Stimulated activated CD8-positive, alpha-beta memory T cell treated with anti-CD3 and anti-CD28 coated beads, Interleukin-4, amount 100 ng/mL, for 4 hours (primary cell): ENCODE results near the gene WDR81.
"Not testable (repeated sequence)": the region's sequence is repeated elsewhere in the genome, so short reads cannot be mapped to it uniquely, and the experiment has no call there.

Experiments used
- DNase-seq, 2 donors: peaks; one replicate each; pipeline ENCODE4 v3.0.0-alpha.2; 2020; ENCODE audit warnings: low read depth in 2 of 2, low spot score in 1 of 2

Gene WDR81

GRCh38 chr17:1713160-1713877 is 11.2 kb upstream of the WDR81 start:
- no peak for DNase-seq

- DNase-seq = no peak
Measured at GRCh38 chr17:1713878-1714426, 10.6 kb upstream of the WDR81 start.

DNA sequence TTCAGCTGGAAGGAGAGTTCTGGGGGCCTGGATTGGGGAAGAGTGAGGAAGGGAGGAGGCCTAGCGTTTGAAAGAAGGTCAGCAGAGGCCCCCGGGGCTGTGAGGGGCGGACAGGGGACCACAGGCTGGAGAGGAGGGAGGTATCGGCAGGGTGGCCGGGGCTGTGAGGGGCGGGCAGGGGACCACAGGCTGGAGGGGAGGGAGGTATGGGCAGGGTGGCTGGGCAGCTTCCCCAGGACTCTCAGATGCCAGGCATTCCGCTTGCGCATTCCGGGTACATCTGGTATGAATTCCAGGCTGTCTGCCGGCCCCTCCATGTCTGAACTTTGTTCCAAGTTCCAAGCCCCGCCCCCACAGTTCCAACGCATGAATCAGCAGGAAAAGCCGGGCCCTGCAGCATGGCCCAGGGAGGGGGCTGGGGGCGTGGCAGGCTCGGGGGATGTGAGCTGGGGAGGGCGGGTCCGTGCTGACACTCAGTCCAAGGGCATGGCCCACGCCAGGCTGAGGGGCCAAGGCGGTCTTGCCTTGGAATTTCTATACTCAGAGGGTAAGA is 10.0 kb upstream of the WDR81 start:
- peak in 1 of 2 donors; percentile 22 for DNase-seq

GRCh38 chr17:1714980-1715802 is 9.3 kb upstream of the WDR81 start:
- no peak for DNase-seq

GRCh38 chr17:1715803-1716075 is 8.8 kb upstream of the WDR81 start:
- DNase-seq = no peak

GRCh38 chr17:1716076-1716911 is 8.2 kb upstream of the WDR81 start:
- peak; percentile 98 to 100 for DNase-seq

DNA sequence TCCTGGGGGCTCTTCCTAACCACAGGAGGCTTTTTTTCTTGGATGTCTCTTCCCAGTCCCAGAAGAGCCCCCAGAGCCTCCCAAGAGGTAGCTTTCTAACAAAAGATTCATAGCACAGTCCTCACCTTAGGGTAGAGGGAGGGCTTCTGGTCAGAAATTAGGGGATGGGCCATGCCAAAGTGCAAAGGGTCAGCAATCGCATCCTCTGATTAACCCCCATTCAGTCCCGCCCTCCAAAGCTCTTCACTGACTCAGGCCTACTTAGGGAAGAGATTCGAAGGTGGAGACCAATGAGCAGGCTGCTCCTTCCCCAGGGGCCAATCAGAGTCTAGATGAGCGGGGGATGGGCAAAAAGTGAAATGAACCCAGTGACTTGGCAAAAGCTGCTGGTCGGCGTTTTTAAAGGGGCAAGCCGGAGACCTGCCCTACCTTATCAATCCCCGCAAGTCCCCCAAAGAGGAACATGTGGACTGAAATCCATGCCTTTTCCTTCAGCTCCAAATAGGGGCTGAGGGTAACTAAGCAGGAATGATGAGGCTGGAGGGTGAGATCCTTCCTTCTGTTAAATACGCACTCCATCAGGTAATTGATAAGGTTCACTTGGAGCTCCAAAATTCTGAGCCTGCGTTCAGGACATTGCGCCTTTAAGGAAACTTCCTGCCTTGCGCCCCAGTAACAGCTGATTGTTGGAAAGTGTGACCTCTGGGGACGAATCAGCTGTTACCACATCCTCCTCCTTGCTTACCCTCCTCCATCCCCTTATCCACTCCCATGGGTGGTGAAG is 7.4 kb upstream of the WDR81 start:
- DNase-seq = peak; percentile 65 to 75

GRCh38 chr17:1718362-1719165 is 5.9 kb upstream of the WDR81 start:
- DNase-seq = no peak

GRCh38 chr17:1720856-1721386 is 3.6 kb upstream of the WDR81 start:
- DNase-seq = peak; percentile 35 to 49

GRCh38 chr17:1722022-1722421 is 2.5 kb upstream of the WDR81 start:
- DNase-seq = not testable (repeated sequence)

- no peak for DNase-seq
Measured at GRCh38 chr17:1724869-1725641, 551 bp downstream of the WDR81 start.

GRCh38 chr17:1725642-1726511 is 1.4 kb downstream of the WDR81 start:
- DNase-seq = no peak

- no peak for DNase-seq
Measured at GRCh38 chr17:1726626-1727257, 2.2 kb downstream of the WDR81 start.

- no peak for DNase-seq
Measured at GRCh38 chr17:1727258-1727789, 2.8 kb downstream of the WDR81 start.

- no peak for DNase-seq
Measured at GRCh38 chr17:1727876-1728630, 3.5 kb downstream of the WDR81 start.

DNA sequence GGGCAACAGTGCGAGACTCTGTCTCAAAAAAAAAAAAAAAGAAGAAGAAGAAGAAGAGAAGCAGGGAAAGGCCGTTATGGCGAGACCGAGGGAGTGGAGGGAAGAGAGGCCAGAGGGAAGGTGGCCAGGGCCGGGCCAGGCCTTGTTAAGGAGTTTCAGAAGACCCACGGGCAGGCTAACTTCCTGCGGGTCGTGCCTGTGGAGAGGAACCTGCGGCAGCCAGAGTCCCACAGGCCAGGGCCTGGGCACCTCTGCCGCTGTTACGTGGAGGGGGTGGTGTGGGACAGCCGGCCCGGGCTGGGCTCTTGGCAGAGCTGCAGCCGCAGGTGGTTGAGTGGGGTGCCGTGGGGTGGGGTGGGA is 5.4 kb downstream of the WDR81 start:
- no peak for DNase-seq
